ENCODE data around the gene TBCCD1.
A peak's percentile ranks its signal among the peaks of the same experiment; 100 is the strongest.

Gene TBCCD1

GRCh38 chr3:186551387-186551786 is 15.8 kb downstream of the TBCCD1 start:
- H3K36me3 ChIP-seq (ENCODE audit: insufficient read depth, low read length) = peaks cover 73% of the 10 kb centered on the region
- no peak overlapping the region for H2AFZ ChIP-seq (ENCODE audit: low read depth, low read length)
- no peaks in the 10 kb centered on the region for H3K79me2 ChIP-seq (ENCODE audit: insufficient read depth, low read length)
- no peaks in the 10 kb centered on the region for H3K27me3 ChIP-seq (ENCODE audit: insufficient read depth, low read length, poor library complexity)
- no peaks in the 10 kb centered on the region for H3K4me1 ChIP-seq (ENCODE audit: insufficient read depth, low read length)
- no peak overlapping the region for H3K9ac ChIP-seq (ENCODE audit: low read depth, low read length)
- no peak for TF ChIP-seq CTCF (IDR thresholded peaks at IDR 0.05; ENCODE audit: borderline replicate concordance, extremely low read depth, low read length, poor library complexity, severe bottlenecking)
- no peak for TF ChIP-seq EZH2 (IDR thresholded peaks at IDR 0.05; ENCODE audit: borderline replicate concordance, low read depth, low read length, severe bottlenecking)
- no peak overlapping the region for H3K27ac ChIP-seq (ENCODE audit: low read length)
- ATAC-seq (ENCODE audit: insufficient read depth, low read depth) (no peak), DNase-seq (no peak)
- H4K20me1 ChIP-seq (ENCODE audit: insufficient read depth, low read length) = no peaks in the 10 kb centered on the region
- H3K4me3 ChIP-seq (ENCODE audit: low read depth in 1 of 2, low read length in 2 of 2) = no peak overlapping the region
- no peaks in the 10 kb centered on the region for H3K9me3 ChIP-seq (ENCODE audit: insufficient read depth, low read length, severe bottlenecking)
- H3K4me2 ChIP-seq (ENCODE audit: insufficient read depth, low read length) = no peak overlapping the region

- no peak overlapping the region for H3K27ac ChIP-seq (ENCODE audit: low read length)
- H3K9ac ChIP-seq (ENCODE audit: low read depth, low read length) = no peak overlapping the region
- no peaks in the 10 kb centered on the region for H4K20me1 ChIP-seq (ENCODE audit: insufficient read depth, low read length)
- TF ChIP-seq EZH2 (IDR thresholded peaks at IDR 0.05; ENCODE audit: borderline replicate concordance, low read depth, low read length, severe bottlenecking) (no peak), CTCF (IDR thresholded peaks at IDR 0.05; ENCODE audit: borderline replicate concordance, extremely low read depth, low read length, poor library complexity, severe bottlenecking) (no peak)
- no peaks in the 10 kb centered on the region for H3K4me1 ChIP-seq (ENCODE audit: insufficient read depth, low read length)
- no peaks in the 10 kb centered on the region for H3K27me3 ChIP-seq (ENCODE audit: insufficient read depth, low read length, poor library complexity)
- ATAC-seq (ENCODE audit: insufficient read depth, low read depth) = no peak
- peaks cover 63% of the 10 kb centered on the region for H3K36me3 ChIP-seq (ENCODE audit: insufficient read depth, low read length)
- no peaks in the 10 kb centered on the region for H3K9me3 ChIP-seq (ENCODE audit: insufficient read depth, low read length, severe bottlenecking)
- DNase-seq = no peak
- no peak overlapping the region for H2AFZ ChIP-seq (ENCODE audit: low read depth, low read length)
- H3K4me3 ChIP-seq (ENCODE audit: low read depth in 1 of 2, low read length in 2 of 2) = no peak overlapping the region
- H3K79me2 ChIP-seq (ENCODE audit: insufficient read depth, low read length) = no peaks in the 10 kb centered on the region
- no peak overlapping the region for H3K4me2 ChIP-seq (ENCODE audit: insufficient read depth, low read length)
Observed at GRCh38 chr3:186549497-186549896, 17.6 kb downstream of the TBCCD1 start.

GRCh38 chr3:186544281-186544680 is 22.9 kb downstream of the TBCCD1 start, which contains the start of gene CRYGS:
Gene CRYGS (minus strand): TSS chr3:186544380. CDS start chr3:186544326, 54 bp downstream.
- Histone ChIP-seq H3K79me2 (ENCODE audit: insufficient read depth, low read length) (no peaks in the 10 kb centered on the region), H3K4me3 (ENCODE audit: low read depth in 1 of 2, low read length in 2 of 2) (no peak within 1 kb of the TSS), H3K36me3 (ENCODE audit: insufficient read depth, low read length) (peaks cover 27% of the 10 kb centered on the region; the same call in 1 of the 2 replicates), H3K27me3 (ENCODE audit: insufficient read depth, low read length, poor library complexity) (no peaks in the 10 kb centered on the region), H3K9me3 (ENCODE audit: insufficient read depth, low read length, severe bottlenecking) (no peaks in the 10 kb centered on the region), H3K27ac (ENCODE audit: low read length) (no peak within 1 kb of the TSS), H4K20me1 (ENCODE audit: insufficient read depth, low read length) (no peaks in the 10 kb centered on the region), H3K4me1 (ENCODE audit: insufficient read depth, low read length) (no peaks in the 10 kb centered on the region), H3K4me2 (ENCODE audit: insufficient read depth, low read length) (no peak within 1 kb of the TSS), H2AFZ (ENCODE audit: low read depth, low read length) (no peak within 1 kb of the TSS), H3K9ac (ENCODE audit: low read depth, low read length) (no peak within 1 kb of the TSS)
- DNase-seq (no peak), ATAC-seq (ENCODE audit: insufficient read depth, low read depth) (no peak)
- TF ChIP-seq CTCF (IDR thresholded peaks at IDR 0.05; ENCODE audit: borderline replicate concordance, extremely low read depth, low read length, poor library complexity, severe bottlenecking) (no peak), EZH2 (IDR thresholded peaks at IDR 0.05; ENCODE audit: borderline replicate concordance, low read depth, low read length, severe bottlenecking) (no peak)

- no peaks in the 10 kb centered on the region for H3K79me2 ChIP-seq (ENCODE audit: insufficient read depth, low read length)
- H3K4me1 ChIP-seq (ENCODE audit: insufficient read depth, low read length) = no peaks in the 10 kb centered on the region
- H3K4me3 ChIP-seq (ENCODE audit: low read depth in 1 of 2, low read length in 2 of 2) = no peak overlapping the region
- H4K20me1 ChIP-seq (ENCODE audit: insufficient read depth, low read length) = no peaks in the 10 kb centered on the region
- TF ChIP-seq EZH2 (IDR thresholded peaks at IDR 0.05; ENCODE audit: borderline replicate concordance, low read depth, low read length, severe bottlenecking) (no peak), CTCF (IDR thresholded peaks at IDR 0.05; ENCODE audit: borderline replicate concordance, extremely low read depth, low read length, poor library complexity, severe bottlenecking) (no peak)
- DNase-seq (no peak), ATAC-seq (ENCODE audit: insufficient read depth, low read depth) (no peak)
- peaks cover 19% of the 10 kb centered on the region for H3K36me3 ChIP-seq (ENCODE audit: insufficient read depth, low read length)
- no peaks in the 10 kb centered on the region for H3K9me3 ChIP-seq (ENCODE audit: insufficient read depth, low read length, severe bottlenecking)
- no peak overlapping the region for H3K27ac ChIP-seq (ENCODE audit: low read length)
- no peak overlapping the region for H2AFZ ChIP-seq (ENCODE audit: low read depth, low read length)
- no peaks in the 10 kb centered on the region for H3K27me3 ChIP-seq (ENCODE audit: insufficient read depth, low read length, poor library complexity)
- H3K9ac ChIP-seq (ENCODE audit: low read depth, low read length) = no peak overlapping the region
- 0 out of 2 replicates have a peak overlapping the region, but pooled peaks have one; percentile 44 for H3K4me2 ChIP-seq (ENCODE audit: insufficient read depth, low read length)
Observed at GRCh38 chr3:186540835-186541226, 26.3 kb downstream of the TBCCD1 start.
